HG03439 (cell line): Measurements from ENCODE around the gene ZNF536.

ENCODE experiments used
- ATAC-seq: cut with Tn5 transposase; IDR thresholded peaks from one replicate; pipeline ENCODE4 v1.9.1; 2021; ENCODE audit warnings: mild to moderate bottlenecking, moderate library complexity; ENCODE audit not compliant: unreplicated experiment

ZNF536 gene

GRCh38 chr19:30555075-30555790 lies 183.0 kb downstream of the ZNF536 start:
- no peak for ATAC-seq

- ATAC-seq = no peak
Measured at GRCh38 chr19:30555791-30556110, 183.6 kb downstream of the ZNF536 start.

DNA sequence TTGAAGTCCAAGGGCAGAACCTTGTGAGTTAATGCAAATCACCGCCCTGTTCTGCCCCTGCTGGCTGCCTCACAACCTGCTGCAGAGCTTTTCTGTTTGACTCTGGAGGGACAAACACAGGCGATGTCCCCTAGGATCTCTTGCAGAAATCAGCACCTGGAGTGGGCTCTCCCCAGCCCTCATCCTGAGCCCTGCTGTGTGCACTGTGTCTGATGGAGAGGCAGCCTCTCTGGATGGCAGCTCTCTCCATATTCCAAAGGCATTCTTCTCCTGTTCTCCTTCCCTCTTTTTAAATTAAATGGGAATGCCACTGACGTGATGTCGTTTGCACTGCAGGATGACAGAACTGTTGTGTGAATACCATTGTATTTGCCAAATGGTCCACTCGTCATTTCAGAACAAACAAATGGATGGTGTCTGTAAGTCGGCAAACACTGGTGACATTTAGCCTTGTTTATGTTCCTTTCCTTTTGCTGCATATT lies 184.1 kb downstream of the ZNF536 start:
- ATAC-seq = no peak

DNA sequence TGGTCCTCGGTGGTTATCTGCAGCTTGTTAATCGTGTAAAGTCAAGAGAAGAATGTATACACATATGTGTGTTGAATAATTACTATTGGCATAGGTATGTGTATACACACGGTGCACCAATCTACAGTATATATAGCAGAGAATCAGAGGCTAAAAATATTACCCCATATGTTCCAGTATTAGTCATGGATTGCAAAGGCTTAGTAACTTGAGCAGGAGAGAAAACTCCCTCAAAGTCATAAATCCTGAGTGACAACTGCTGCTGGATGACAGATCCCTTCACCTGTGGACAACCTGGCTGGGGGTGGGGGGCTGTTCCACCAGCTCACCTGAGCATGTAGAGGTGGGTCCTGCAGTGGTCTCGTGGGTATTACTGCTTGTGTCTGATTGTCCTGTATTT lies 185.0 kb downstream of the ZNF536 start:
- ATAC-seq = no peak

DNA sequence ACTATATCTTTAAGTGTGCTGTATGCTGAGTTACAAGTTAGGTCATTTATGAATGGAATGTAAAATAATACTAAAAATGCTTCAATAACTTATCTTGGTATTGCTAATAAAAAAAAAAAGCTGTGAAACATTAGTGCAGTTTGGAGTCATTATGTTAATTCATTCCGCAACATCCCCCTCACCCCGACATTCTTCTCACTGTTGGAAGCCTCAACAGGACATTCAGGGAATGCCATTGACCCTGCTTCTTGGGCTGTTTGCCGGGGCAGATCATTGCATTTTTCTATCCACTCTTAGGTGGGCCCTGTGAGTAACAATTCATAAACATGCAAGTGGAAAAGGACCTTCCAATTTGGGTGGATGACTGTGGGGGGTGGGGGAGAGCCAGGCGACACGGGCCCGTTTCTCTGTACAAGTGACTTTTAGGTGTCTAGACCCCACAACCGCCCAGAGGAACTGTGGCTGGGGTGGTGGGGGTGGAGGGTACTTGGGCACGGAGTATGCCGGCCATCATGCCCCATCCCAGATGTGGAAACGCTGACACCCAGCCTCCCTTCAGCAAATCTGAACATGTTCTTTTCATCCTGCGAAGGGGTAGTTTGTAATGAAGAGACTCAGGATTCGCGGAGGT lies 185.9 kb downstream of the ZNF536 start:
- ATAC-seq = no peak

- no peak for ATAC-seq
Measured at GRCh38 chr19:30558793-30559192, 186.6 kb downstream of the ZNF536 start.

DNA sequence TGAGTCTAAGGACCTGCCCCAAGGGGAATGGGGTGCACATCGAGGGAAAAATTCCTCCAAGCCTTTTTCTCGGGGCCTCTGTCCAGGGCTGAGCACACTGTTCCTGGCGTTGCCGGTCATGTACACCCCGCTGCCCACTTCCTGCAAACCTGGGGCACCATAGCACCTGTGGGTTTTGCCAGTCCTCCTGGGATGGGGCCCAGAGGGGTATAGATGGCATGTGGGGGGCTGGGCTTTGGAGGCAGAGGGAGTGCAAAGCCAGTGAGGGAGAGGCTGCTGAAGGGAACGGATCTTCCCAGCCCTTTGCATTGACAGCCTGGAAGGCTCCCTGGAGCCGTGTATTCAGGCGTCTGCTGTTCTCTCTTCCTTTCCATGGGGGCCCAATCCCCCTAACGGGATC lies 187.3 kb downstream of the ZNF536 start:
- ATAC-seq = no peak

- ATAC-seq = no peak
Measured at GRCh38 chr19:30562981-30563380, 190.8 kb downstream of the ZNF536 start.

GRCh38 chr19:30563691-30564090 lies 191.5 kb downstream of the ZNF536 start:
- no peak for ATAC-seq

- ATAC-seq = no peak
Measured at GRCh38 chr19:30564551-30565011, 192.4 kb downstream of the ZNF536 start.

DNA sequence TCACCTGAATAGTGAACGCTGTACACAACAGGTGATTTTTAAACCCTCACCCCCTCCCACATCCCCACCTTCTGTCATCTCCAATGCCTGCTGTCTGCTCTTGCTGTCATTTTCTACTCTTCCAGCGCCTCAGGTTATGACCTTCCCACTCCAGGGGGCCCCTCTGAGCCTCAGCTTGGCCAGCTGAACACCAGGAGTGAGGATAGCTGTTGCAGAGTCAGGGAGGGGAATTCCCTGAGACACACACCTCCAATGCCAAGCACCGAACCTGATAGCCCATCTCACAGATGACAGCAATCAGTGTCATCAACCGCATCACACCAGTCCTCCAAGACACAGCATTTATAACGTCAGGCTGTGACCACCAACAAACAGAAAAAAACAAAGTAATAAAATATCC lies 193.5 kb downstream of the ZNF536 start:
- no peak for ATAC-seq

DNA sequence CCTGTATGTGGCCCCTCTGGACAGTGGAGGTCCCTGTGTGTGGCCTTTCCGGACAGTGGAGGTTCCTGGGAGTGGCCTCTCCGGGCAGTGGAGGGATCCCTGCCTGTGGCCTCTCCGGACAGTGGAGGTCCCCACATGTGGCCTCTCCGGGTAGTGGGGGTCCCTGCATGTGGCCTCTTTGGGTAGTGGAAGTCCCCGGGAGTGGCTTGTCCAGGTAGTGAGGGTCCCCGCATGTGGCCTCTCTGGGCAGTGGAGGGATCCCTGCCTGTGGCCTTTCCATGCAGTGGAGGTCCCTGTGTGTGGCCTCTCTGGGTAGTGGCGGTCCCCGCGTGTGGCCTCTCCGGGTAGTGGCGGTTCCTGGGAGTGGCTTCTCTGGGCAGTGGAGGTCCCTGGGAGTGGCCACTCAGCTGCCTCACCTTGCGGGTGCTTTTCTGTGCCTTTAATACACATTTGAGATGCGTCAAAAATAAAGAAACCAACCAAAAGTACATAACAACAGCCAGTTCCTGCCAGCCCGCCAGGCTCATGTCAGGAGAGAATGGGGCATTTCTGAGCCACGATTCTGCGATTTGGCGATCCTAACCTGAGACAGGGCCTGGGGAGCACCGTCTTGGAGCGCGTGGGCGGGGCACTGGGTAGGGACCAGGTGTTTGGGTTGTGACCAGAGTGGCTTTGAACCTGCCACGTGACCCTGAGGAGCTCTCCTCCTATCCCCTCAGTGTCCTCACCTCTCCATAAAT lies 194.7 kb downstream of the ZNF536 start:
- no peak for ATAC-seq

DNA sequence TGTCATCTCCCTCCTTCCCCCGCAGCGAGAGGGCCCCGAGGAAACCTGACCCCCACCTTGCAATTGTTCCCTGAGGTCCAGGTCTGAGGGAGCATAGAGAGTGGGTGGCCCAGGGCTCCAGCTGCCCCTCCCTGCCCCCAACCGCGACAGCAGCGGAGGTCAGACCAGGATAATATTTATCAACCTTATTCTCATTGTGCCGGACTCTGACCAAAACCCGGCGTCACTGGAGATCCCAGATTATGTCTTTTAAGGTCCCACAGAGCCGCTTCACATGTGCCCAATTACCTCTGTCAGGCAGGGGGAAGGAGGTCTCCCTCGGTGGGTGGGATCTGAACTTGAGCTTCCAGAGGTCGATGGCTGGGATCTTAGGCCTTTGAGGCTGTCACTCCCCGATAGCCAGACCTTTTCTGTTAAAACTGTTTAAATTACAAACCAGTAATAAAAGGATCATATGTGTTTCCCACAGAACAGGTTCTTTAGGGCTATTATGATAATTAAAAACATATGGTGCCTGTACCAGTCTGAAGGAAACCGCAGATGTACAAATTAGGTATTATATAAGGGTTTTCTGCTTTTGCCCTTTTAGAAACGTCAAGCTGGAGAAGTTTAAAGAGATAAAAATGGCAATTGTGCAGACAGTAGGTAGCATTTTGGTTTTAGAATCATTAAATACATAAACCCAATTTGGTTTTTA lies 195.5 kb downstream of the ZNF536 start:
- no peak for ATAC-seq

GRCh38 chr19:30570194-30570593 lies 198.0 kb downstream of the ZNF536 start:
- ATAC-seq = no peak

- no peak for ATAC-seq
Measured at GRCh38 chr19:30577551-30578105, 205.4 kb downstream of the ZNF536 start.

DNA sequence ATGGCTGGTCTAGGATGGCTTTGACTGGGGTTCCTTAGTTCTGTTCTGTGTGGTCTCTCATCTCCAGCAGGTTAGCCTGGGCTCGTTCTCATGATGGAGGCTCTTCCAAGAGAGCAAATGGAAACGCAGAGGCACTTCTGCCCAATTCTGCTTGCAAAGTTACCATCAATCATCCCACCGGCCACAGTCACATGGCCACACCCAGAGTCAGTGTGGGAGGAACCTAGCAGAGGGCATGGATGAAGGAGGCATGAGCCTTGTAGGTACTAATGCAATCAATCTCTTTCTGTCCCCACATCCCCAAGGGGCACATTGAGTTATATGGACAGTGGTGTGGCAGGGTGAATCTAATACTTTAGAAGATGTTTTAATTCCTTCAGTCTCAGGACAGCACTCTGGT lies 207.2 kb downstream of the ZNF536 start:
- no peak for ATAC-seq

GRCh38 chr19:30580673-30581072 lies 208.5 kb downstream of the ZNF536 start:
- no peak for ATAC-seq

DNA sequence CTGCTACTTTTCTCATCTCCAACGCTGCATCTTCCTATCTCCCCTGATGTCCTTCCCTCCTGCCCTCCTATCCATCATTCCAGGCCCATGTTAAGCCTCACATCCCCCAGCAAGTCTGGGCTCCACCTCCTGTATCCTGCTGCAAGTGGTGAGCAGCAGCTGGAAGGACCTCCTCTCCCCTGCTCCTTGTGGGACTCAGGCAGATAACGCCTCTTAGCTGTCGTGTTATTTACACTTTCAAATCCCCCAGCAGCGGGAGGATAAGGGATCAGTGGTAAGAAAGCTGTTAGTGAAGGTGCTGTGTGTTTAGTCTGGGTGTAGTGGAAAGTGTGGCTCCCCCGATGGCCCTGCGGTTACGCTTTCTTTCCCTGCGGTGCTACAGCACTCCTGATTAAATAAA lies 211.9 kb downstream of the ZNF536 start:
- ATAC-seq = no peak

DNA sequence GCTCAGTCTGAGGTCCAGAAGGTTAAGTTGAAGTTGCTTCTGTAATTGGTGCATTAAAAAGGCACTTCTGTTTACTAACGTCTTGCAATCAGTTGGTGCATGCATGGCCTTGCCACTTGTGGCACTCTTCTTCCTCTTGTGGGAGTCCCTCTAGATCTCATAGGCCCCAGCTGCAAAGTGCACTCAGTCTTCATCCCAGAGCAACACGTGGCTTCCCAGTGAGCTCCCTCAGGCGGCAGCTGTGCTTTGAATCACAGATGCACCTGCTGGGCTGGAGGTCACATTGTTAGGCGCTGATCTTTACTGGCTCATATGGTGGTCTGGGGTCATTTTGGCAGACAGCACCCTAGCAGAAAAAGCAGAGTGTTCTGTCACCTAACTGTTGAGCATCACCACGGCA lies 215.7 kb downstream of the ZNF536 start:
- no peak for ATAC-seq

DNA sequence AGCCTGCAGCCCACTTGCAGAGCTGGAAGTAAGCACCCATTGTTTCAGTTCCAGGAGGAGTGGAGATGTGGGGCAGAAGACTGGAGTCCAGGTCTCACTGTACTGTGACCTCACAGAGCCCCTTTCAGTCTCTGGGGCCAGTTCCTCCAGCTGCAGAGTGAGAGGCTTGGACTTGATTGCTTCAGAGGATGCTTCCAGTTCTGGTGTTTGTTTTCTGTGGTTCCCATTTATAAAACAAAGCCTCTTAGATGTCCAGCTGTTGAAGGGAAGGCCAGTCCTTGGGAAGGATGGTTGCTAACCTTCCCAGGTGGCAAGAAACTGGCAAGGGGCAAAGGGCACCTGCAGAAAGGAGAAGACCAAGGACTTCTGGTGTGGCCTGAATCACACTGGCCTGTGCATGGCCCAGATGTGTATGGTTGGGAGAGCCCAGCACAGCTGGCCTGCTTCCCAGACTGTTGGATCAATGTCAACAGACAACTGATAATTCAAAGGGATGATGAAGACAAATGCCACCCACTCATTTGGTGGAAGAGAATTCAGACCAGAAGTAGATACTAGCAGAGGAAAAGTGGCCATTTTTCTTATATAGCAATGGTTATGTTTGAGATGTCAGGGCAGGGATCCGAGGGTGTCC lies 218.5 kb downstream of the ZNF536 start:
- no peak for ATAC-seq

DNA sequence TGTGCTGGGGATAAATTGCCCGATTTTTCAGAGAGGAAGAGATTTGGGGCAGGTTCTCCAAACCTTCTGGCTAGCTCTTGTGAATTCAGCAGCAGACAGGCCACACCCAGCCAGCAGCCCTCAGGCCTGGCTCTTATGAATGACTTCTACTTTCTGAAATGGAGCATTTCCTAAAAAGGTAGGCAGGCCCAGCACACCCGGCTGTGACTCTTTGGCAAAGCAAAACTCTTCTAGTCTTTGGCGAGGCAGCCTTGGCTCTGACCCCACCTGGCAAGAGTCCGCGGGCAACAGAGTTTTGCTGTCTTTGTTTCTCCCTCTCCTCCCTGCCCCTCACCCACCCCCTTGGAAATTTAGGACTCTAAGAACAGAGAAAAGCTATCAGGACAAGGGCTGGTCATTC lies 221.2 kb downstream of the ZNF536 start:
- ATAC-seq = no peak
